ENCODE results near the gene ZNF217.
"Not testable (repeated sequence)": the region's sequence is repeated elsewhere in the genome, so short reads cannot be mapped to it uniquely, and the experiment has no call there.

ZNF217 gene

DNA sequence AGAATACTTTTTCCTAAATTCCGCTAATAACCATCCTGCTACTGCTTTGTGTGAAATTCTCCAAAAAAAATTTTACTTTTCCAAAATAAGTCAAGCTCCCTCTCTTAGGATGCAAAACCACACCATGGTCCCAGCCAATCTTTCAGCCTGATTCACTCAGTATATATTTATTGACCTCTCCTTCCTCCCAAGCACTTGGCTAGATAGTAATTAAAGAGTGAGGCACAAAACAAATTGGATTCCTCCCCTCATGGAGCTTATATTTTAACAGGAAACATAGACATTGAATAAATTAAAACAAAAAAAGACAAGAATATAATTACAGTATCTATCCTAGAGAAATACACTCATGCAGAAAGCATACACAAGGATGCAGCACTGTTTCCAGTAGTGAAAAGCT, 9.0 kb upstream of the ZNF217 start:
- no peaks in the 10 kb centered on the region for H3K4me1 ChIP-seq (ENCODE audit: insufficient read depth, low read length)
- no peak overlapping the region for H3K9ac ChIP-seq (ENCODE audit: low read length)
- H3K4me3 ChIP-seq (ENCODE audit: low read depth in 1 of 2, low read length in 2 of 2) = no peak overlapping the region
- H3K9me3 ChIP-seq (ENCODE audit: low read length) = no peaks in the 10 kb centered on the region
- H3K36me3 ChIP-seq (ENCODE audit: insufficient read depth, low read length) = no peaks in the 10 kb centered on the region
- H3K27ac ChIP-seq (ENCODE audit: low read depth, low read length) = no peak overlapping the region
- no peaks in the 10 kb centered on the region for H3K27me3 ChIP-seq (ENCODE audit: control insufficient read depth in 1 of 2, insufficient read depth in 2 of 2, low read length in 2 of 2)

- H3K4me1 ChIP-seq (ENCODE audit: insufficient read depth, low read length) = no peaks in the 10 kb centered on the region
These were observed 6.4 kb upstream of the ZNF217 start for GRCh38 chr20:53599910-53600632.

DNA sequence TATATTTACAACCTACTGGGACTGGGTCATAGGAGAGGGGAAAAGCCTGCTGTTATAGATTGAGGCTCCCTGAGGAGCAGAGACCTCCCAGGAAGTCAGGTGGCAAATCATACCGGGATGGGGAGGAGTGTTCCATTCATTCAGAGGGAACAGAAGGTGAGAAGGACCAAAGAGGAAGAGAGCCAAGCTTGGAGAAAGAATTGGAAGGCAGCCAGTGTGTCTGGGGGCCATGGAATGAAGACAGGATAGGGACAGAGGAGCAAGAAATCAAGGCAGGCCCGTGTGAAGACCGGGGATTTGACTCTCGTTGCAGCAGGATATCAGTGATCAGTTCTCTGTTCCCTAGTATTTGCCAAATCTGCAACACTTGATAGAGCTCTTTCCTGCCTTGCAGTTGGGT, 5.7 kb upstream of the ZNF217 start:
- no peak overlapping the region for H3K9ac ChIP-seq (ENCODE audit: low read length)
- no peaks in the 10 kb centered on the region for H3K27me3 ChIP-seq (ENCODE audit: control insufficient read depth in 1 of 2, insufficient read depth in 2 of 2, low read length in 2 of 2)
- no peaks in the 10 kb centered on the region for H3K9me3 ChIP-seq (ENCODE audit: low read length)
- no peaks in the 10 kb centered on the region for H3K4me1 ChIP-seq (ENCODE audit: insufficient read depth, low read length)
- no peak overlapping the region for H3K4me3 ChIP-seq (ENCODE audit: low read depth in 1 of 2, low read length in 2 of 2)
- no peak overlapping the region for H3K27ac ChIP-seq (ENCODE audit: low read depth, low read length)
- no peaks in the 10 kb centered on the region for H3K36me3 ChIP-seq (ENCODE audit: insufficient read depth, low read length)

More at GRCh38 chr20:53599910-53600632, 6.4 kb upstream of the ZNF217 start:
- Histone ChIP-seq H3K27me3 (ENCODE audit: control insufficient read depth in 1 of 2, insufficient read depth in 2 of 2, low read length in 2 of 2) (no peaks in the 10 kb centered on the region), H3K36me3 (ENCODE audit: insufficient read depth, low read length) (no peaks in the 10 kb centered on the region), H3K27ac (ENCODE audit: low read depth, low read length) (no peak overlapping the region), H3K9me3 (ENCODE audit: low read length) (no peaks in the 10 kb centered on the region), H3K9ac (ENCODE audit: low read length) (no peak overlapping the region), H3K4me3 (ENCODE audit: low read depth in 1 of 2, low read length in 2 of 2) (no peak overlapping the region)

- no peak overlapping the region for H3K4me3 ChIP-seq (ENCODE audit: low read depth in 1 of 2, low read length in 2 of 2)
- H3K27me3 ChIP-seq (ENCODE audit: control insufficient read depth in 1 of 2, insufficient read depth in 2 of 2, low read length in 2 of 2) = no peaks in the 10 kb centered on the region
- no peaks in the 10 kb centered on the region for H3K9me3 ChIP-seq (ENCODE audit: low read length)
- H3K4me1 ChIP-seq (ENCODE audit: insufficient read depth, low read length) = no peaks in the 10 kb centered on the region
- no peak overlapping the region for H3K27ac ChIP-seq (ENCODE audit: low read depth, low read length)
- no peaks in the 10 kb centered on the region for H3K36me3 ChIP-seq (ENCODE audit: insufficient read depth, low read length)
- H3K9ac ChIP-seq (ENCODE audit: low read length) = no peak overlapping the region
These were observed 5.4 kb upstream of the ZNF217 start for GRCh38 chr20:53599044-53599362.

GRCh38 chr20:53598140-53599043, 4.8 kb upstream of the ZNF217 start:
- H3K4me3 ChIP-seq (ENCODE audit: low read depth in 1 of 2, low read length in 2 of 2) = no peak overlapping the region
- no peaks in the 10 kb centered on the region for H3K9me3 ChIP-seq (ENCODE audit: low read length)
- no peak overlapping the region for H3K27ac ChIP-seq (ENCODE audit: low read depth, low read length)
- H3K27me3 ChIP-seq (ENCODE audit: control insufficient read depth in 1 of 2, insufficient read depth in 2 of 2, low read length in 2 of 2) = no peaks in the 10 kb centered on the region
- no peak overlapping the region for H3K9ac ChIP-seq (ENCODE audit: low read length)
- no peaks in the 10 kb centered on the region for H3K36me3 ChIP-seq (ENCODE audit: insufficient read depth, low read length)
- no peaks in the 10 kb centered on the region for H3K4me1 ChIP-seq (ENCODE audit: insufficient read depth, low read length)

DNA sequence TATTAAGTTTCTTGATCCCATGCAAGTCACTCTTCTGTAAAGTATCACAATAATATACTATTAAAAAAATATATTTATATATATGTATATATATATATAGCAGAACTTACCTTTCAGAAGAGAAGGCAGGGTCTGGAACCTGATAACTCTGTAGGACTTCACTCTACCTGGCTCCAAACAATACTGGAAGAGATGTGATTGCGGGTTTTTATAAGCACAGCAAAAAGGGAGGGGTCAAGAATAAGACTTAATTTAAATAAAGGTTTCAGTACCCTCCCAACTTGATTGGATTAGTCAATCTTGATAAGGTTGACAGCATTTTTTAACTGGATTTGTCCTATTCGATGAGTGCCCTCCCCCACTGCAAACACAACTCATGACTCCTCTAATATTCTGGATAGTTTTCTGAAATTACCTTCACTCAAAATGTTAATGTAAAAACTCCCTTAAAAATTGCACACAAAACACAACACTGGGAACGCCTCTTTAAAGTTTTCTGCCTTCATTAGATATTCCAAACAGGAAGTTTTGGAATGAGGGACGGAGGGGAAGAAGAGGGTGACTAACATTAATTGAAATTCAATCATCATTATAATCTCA, 4.0 kb upstream of the ZNF217 start:
- Histone ChIP-seq H3K4me1 (ENCODE audit: insufficient read depth, low read length) (no peaks in the 10 kb centered on the region), H3K27ac (ENCODE audit: low read depth, low read length) (no peak overlapping the region), H3K4me3 (ENCODE audit: low read depth in 1 of 2, low read length in 2 of 2) (no peak overlapping the region), H3K9me3 (ENCODE audit: low read length) (no peaks in the 10 kb centered on the region), H3K27me3 (ENCODE audit: control insufficient read depth in 1 of 2, insufficient read depth in 2 of 2, low read length in 2 of 2) (no peaks in the 10 kb centered on the region), H3K36me3 (ENCODE audit: insufficient read depth, low read length) (no peaks in the 10 kb centered on the region), H3K9ac (ENCODE audit: low read length) (no peak overlapping the region)

- no peak overlapping the region for H3K27ac ChIP-seq (ENCODE audit: low read depth, low read length)
- no peak overlapping the region for H3K4me3 ChIP-seq (ENCODE audit: low read depth in 1 of 2, low read length in 2 of 2)
- no peaks in the 10 kb centered on the region for H3K9me3 ChIP-seq (ENCODE audit: low read length)
- no peak overlapping the region for H3K9ac ChIP-seq (ENCODE audit: low read length)
- H3K27me3 ChIP-seq (ENCODE audit: control insufficient read depth in 1 of 2, insufficient read depth in 2 of 2, low read length in 2 of 2) = no peaks in the 10 kb centered on the region
- no peaks in the 10 kb centered on the region for H3K36me3 ChIP-seq (ENCODE audit: insufficient read depth, low read length)
- H3K4me1 ChIP-seq (ENCODE audit: insufficient read depth, low read length) = no peaks in the 10 kb centered on the region
These were observed 3.4 kb upstream of the ZNF217 start for GRCh38 chr20:53597030-53597482.

GRCh38 chr20:53596189-53597001, 2.8 kb upstream of the ZNF217 start:
- not testable (repeated sequence) for H3K9ac ChIP-seq (ENCODE audit: low read length); H3K4me3 ChIP-seq (ENCODE audit: low read depth in 1 of 2, low read length in 2 of 2); H3K36me3 ChIP-seq (ENCODE audit: insufficient read depth, low read length); H3K9me3 ChIP-seq (ENCODE audit: low read length); H3K27me3 ChIP-seq (ENCODE audit: control insufficient read depth in 1 of 2, insufficient read depth in 2 of 2, low read length in 2 of 2); H3K4me1 ChIP-seq (ENCODE audit: insufficient read depth, low read length)
- H3K27ac ChIP-seq (ENCODE audit: low read depth, low read length) = peak overlapping the region; percentile 52

GRCh38 chr20:53595742-53596141, 2.1 kb upstream of the ZNF217 start:
- not testable (repeated sequence) for H3K4me3 ChIP-seq (ENCODE audit: low read depth in 1 of 2, low read length in 2 of 2); H3K4me1 ChIP-seq (ENCODE audit: insufficient read depth, low read length); H3K27me3 ChIP-seq (ENCODE audit: control insufficient read depth in 1 of 2, insufficient read depth in 2 of 2, low read length in 2 of 2); H3K9me3 ChIP-seq (ENCODE audit: low read length); H3K9ac ChIP-seq (ENCODE audit: low read length); H3K36me3 ChIP-seq (ENCODE audit: insufficient read depth, low read length); H3K27ac ChIP-seq (ENCODE audit: low read depth, low read length)

DNA sequence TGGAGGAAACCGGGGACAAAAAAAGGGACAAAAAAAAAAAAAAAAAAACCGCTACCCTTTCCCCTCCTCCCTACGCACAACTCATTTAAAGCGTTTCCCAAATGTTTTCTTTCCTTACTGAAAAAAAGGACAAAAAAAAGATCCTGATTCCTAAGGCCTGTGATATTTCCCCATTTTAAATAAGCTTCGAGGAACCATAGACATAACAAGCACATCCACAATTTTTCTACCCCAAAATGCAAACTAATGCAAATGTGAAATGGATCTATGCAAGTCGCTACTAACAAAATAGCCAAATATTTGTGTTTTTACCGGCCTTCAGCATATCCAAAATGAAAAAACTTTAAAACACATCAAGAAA, 1.4 kb upstream of the ZNF217 start:
- Histone ChIP-seq H3K27ac (ENCODE audit: low read depth, low read length) (peak overlapping the region; percentile 72), H3K9ac (ENCODE audit: low read length) (peak overlapping the region; percentile 84), H3K4me1 (ENCODE audit: insufficient read depth, low read length) (no peaks in the 10 kb centered on the region), H3K4me3 (ENCODE audit: low read depth in 1 of 2, low read length in 2 of 2) (peak overlapping the region; percentile 59 to 80), H3K9me3 (ENCODE audit: low read length) (no peaks in the 10 kb centered on the region), H3K27me3 (ENCODE audit: control insufficient read depth in 1 of 2, insufficient read depth in 2 of 2, low read length in 2 of 2) (no peaks in the 10 kb centered on the region), H3K36me3 (ENCODE audit: insufficient read depth, low read length) (no peaks in the 10 kb centered on the region)

Data from muscle layer of colon (tissue), 2 donors.